ENCODE results near the gene PLXDC1. TPM values are rescaled to one million over a fixed set of nuclear protein-coding genes. Genes with fewer than 3 reads are reported as not detected.
A peak's percentile ranks its signal among the peaks of the same experiment; 100 is the strongest.

The PLXDC1 gene
- total and polyA plus RNA-seq, 9 donors, result 11.6 to 58.6 (median 32.3) TPM

- no peak for DNase-seq
- intact Hi-C loops (cut with DNase I), result loop anchor here in 1 of 4 donors (10.0 kb wide), 1 partner anchor 47 kb away; no protein-coding TSS in a partner anchor
- H3K27ac ChIP-seq, result peak overlapping the region in 1 of 2 donors; percentile 72
- no peaks in the 10 kb centered on the region for H3K27me3 ChIP-seq
- H3K4me3 ChIP-seq, result peak overlapping the region; percentile 89
- H3K4me1 ChIP-seq (ENCODE audit: insufficient read depth), result peaks cover 12% of the 10 kb centered on the region
- H3K36me3 ChIP-seq, result no peaks in the 10 kb centered on the region
- TF ChIP-seq, protein P1, sequence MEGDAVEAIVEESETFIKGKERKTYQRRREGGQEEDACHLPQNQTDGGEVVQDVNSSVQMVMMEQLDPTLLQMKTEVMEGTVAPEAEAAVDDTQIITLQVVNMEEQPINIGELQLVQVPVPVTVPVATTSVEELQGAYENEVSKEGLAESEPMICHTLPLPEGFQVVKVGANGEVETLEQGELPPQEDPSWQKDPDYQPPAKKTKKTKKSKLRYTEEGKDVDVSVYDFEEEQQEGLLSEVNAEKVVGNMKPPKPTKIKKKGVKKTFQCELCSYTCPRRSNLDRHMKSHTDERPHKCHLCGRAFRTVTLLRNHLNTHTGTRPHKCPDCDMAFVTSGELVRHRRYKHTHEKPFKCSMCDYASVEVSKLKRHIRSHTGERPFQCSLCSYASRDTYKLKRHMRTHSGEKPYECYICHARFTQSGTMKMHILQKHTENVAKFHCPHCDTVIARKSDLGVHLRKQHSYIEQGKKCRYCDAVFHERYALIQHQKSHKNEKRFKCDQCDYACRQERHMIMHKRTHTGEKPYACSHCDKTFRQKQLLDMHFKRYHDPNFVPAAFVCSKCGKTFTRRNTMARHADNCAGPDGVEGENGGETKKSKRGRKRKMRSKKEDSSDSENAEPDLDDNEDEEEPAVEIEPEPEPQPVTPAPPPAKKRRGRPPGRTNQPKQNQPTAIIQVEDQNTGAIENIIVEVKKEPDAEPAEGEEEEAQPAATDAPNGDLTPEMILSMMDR (IDR thresholded peaks at IDR 0.05), result no peak
- TF ChIP-seq EP300 (IDR thresholded peaks at IDR 0.05), result no peak
- no peak for TF ChIP-seq POLR2A (IDR thresholded peaks at IDR 0.05)
- no peaks in the 10 kb centered on the region for H3K9me3 ChIP-seq
- 58 to 66% (median 60%) methylated on average over 4 of the region's 4 CpGs for WGBS, 3 donors
These were observed 46.7 kb upstream of the PLXDC1 start for GRCh38 chr17:39198186-39198566.

GRCh38 chr17:39197380-39198185 is 46.1 kb upstream of the PLXDC1 start, which contains the start of gene CACNB1:
CACNB1 (minus strand) TSS chr17:39197669; CDS start chr17:39197495, 174 bp downstream.
- Histone ChIP-seq H3K36me3 (no peaks in the 10 kb centered on the region), H3K9me3 (no peaks in the 10 kb centered on the region), H3K27ac (peak within 1 kb of the TSS; percentile 51 to 72), H3K27me3 (no peaks in the 10 kb centered on the region), H3K4me1 (ENCODE audit: insufficient read depth) (peaks cover 12% of the 10 kb centered on the region), H3K4me3 (peak within 1 kb of the TSS; percentile 89)
- peak; percentile 80 to 85 (median 83) for DNase-seq
- intact Hi-C loops (cut with DNase I), result loop anchor here in 1 of 4 donors (10.0 kb wide), 1 partner anchor 47 kb away; no protein-coding TSS in a partner anchor
- TF ChIP-seq POLR2A (IDR thresholded peaks at IDR 0.05) (peak; percentile 31), EP300 (IDR thresholded peaks at IDR 0.05) (no peak)
- TF ChIP-seq, protein P1 (IDR thresholded peaks at IDR 0.05), result no peak
- 0 to 1% (median 1%) methylated on average over 39 to 55 of the region's 55 CpGs for WGBS, 3 donors

DNA sequence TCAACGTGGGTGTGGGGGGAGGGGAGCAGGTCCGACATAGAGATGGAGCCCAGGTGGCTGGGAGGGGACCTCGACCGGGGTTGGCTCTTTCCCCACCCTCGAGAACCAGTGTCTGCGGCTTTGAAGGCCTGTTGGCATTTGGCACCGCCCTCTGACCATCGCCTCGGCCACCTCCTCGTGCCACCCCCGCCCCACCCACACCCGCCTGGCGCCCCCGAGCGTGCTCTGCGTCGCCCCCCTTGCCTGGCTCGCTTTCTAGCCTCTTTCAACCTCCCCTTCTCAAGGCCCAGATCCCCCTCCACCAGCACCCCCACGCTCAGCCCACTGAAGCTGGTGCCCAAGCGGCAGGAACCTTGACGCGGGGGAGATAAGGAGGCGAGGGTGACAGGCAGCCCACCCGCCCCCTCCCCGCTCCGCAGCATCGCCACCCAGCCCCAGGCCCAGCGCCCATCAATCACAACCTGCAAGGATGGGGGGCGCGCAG is 45.4 kb upstream of the PLXDC1 start:
- WGBS, 3 donors, result 0 to 1% (median 1%) methylated on average over 26 to 30 of the region's 30 CpGs
- no peaks in the 10 kb centered on the region for H3K36me3 ChIP-seq
- TF ChIP-seq EP300 (IDR thresholded peaks at IDR 0.05) (no peak), POLR2A (IDR thresholded peaks at IDR 0.05) (no peak)
- TF ChIP-seq, protein P1 (IDR thresholded peaks at IDR 0.05), result no peak
- H3K27me3 ChIP-seq, result no peaks in the 10 kb centered on the region
- no peaks in the 10 kb centered on the region for H3K9me3 ChIP-seq
- peak overlapping the region; percentile 89 for H3K4me3 ChIP-seq
- DNase-seq, result peak; percentile 34 to 60 (median 52)
- peak overlapping the region in 1 of 2 donors; percentile 72 for H3K27ac ChIP-seq
- peaks cover 12% of the 10 kb centered on the region for H3K4me1 ChIP-seq (ENCODE audit: insufficient read depth)
- intact Hi-C loops (cut with DNase I), result loop anchor here in 1 of 4 donors (10.0 kb wide), 1 partner anchor 48 kb away; no protein-coding TSS in a partner anchor

DNA sequence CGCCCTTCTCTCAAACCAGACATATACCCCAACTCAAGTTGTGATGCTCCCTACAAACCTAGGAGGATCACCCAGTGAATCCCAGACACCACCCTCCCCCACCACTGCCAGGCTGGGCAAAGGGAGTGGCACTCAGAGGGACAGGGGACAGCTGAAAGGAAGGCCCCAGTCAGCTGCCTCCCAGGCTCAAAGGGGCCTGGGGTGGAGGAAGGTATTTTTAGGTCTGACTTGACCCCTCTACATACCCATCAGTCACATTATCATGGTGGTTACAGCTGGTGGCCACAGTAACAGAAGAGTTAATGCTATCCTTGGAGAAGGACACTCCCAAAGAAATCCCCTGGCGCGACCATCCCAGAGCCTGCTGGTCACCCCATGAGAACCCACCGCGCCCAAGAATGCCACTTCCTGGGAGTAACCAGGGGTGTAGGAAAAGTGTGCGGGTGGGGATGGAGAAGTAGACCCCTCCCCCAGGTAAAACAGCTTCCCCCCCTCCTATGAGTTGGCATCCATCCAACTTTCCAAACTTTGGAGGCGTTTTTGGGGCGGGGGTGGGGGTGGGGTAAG is 44.9 kb upstream of the PLXDC1 start:
- DNase-seq, result no peak
- TF ChIP-seq, protein P1 (IDR thresholded peaks at IDR 0.05), result no peak
- TF ChIP-seq EP300 (IDR thresholded peaks at IDR 0.05) (no peak), POLR2A (IDR thresholded peaks at IDR 0.05) (no peak)
- Histone ChIP-seq H3K9me3 (no peaks in the 10 kb centered on the region), H3K36me3 (no peaks in the 10 kb centered on the region), H3K4me1 (ENCODE audit: insufficient read depth) (peaks cover 9% of the 10 kb centered on the region), H3K4me3 (peak overlapping the region; percentile 89), H3K27ac (no peak overlapping the region), H3K27me3 (no peaks in the 10 kb centered on the region)
- intact Hi-C loops (cut with DNase I), result loop anchor here in 1 of 4 donors (10.0 kb wide), 1 partner anchor 48 kb away; no protein-coding TSS in a partner anchor
- 19 to 21% (median 20%) methylated on average over 6 to 8 of the region's 8 CpGs for WGBS, 3 donors
